ENCODE data around the gene TGM2.

The TGM2 gene

GRCh38 chr20:38173237-38174156 is 8.4 kb upstream of the TGM2 start:
- DNase-seq = peak; percentile 60

GRCh38 chr20:38172408-38172807 is 7.3 kb upstream of the TGM2 start:
- DNase-seq = peak; percentile 61

GRCh38 chr20:38171675-38172043 is 6.6 kb upstream of the TGM2 start:
- DNase-seq = no peak

- DNase-seq = no peak
Observed at GRCh38 chr20:38170826-38171674, 6.0 kb upstream of the TGM2 start.

DNA sequence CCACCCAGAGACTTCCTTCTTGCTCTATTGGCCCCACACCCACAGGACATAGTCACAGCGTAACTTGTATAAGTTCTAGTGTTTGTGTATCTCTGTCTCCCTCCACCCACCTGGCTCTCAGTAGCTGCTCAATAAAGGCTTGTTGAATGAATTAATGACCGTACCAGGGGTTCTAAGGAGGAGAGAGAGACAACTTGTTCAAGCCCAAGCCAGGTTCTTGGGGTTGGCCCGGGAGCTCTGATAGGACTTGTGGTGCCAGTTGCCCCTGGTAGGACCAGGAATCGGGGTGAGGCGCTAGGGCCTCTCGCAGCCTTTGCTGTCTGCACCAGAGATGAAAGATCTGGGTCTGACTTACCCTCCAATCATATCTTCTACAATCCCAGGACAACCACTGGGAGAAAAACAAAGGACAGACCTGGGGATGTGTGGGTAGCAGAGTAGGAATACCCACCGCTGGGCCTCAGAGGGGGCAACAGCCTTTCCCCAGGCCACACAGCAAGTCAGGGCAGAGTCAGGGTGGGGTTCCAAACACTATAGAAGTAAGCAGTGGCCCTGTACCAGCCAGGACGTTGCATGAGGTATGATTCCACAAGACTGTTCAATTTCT is 5.3 kb upstream of the TGM2 start:
- DNase-seq = peak; percentile 54

DNA sequence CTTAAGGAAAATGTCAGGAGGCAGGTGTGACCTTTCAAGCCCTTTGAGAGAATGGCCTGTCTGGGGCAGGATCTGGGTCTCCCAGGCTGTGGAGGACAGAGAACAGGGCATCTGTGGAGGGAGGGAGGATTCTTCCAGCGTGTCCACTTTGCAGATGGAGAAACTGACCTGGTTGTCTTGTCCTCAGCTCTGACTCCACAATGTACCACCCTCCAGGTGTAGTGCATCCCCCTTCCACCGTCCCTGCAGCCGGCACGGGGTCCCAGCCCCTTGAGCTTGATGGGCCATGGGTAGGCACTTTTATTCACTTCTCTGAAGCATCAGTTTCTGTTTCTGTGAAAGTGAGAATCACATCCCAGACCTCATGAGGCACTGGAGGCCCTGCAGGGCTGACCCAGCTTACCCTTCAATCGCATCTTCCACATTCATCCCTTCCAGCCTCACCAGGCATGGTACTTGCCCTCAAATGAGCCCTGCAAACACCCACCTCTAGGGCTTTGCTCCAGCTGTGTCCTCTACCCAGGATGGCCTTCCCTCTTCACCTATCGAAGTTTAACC is 4.6 kb upstream of the TGM2 start:
- DNase-seq = no peak

DNA sequence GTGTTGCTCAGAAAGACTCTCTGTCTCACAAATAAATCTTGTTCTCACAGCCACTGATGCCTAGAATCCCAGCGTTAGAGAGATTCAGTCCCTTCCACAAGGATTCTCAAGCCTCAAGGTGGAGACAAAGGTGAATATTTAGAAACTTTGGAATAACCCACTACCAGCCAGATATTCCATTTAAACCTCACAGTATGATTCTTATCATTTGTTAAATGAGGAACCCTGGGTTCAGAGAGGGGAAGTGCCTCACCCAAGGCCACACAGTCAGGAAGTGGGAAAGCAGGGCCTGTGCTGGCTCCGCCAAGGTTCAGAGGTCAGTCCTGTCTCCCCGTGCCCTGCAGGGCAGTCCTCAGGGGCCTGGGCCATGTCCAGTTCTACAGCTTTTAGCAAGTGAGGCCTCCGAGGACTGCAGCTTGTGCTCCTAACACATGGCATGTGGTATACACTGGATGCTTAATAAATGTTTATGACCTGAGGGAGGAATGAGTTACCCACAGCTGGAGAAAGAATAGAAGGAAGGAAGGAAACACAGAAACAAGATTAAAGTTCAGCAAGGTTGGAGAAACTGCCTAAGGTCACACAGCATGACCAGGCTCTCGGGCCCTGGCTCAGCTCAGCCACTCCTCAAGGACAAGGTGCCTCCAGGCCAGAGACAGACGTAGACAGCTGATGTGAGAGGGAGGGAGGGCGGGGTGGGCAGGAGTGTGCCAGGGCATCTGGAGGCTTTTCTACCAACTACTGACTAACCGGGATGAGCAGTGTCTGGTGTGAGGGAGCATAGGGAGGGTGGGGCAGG is 3.9 kb upstream of the TGM2 start:
- DNase-seq = no peak

DNA sequence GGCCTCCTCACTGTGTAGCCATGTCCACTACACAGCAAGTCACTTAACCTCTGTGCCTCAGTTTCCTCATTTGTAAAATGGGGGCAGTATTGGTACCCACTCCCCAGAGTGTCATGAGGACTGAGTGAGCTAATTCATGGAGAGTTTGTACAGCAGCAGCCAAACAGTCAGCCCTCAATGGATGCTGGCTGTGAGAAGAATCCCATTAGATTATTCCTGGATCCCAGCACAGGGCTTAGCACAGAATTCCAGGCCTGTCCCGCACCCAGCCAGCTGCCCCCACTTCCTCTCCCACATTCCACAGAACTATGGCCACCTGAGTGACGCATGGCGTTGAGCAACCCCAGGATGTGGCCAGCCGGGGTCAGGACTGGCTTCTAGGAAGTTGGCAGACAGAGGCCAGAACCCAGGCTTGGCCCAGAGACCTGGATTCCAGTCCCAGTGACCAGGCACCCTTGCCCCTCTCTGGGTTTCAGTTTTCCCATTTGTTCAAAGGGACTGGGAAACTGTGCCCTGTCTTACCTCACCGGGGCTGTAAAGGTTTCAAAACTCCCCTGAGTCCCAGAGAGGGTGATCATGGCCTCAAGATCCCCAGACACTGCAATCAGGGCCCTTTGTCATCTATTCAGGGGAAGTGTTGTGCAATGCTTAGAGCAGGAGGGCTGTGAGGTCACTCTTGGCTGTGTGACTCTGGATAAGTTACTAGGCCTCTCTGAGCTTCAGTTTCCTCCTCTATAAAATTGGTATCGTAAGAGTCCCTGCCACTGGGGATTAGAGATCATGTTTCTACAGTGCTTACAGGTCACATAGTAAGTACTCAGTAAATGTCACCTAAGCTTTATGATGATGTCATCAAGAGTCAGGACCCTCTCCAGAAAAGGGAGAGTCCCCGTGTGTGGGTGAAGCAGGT is 3.0 kb upstream of the TGM2 start:
- peak; percentile 53 for DNase-seq

DNA sequence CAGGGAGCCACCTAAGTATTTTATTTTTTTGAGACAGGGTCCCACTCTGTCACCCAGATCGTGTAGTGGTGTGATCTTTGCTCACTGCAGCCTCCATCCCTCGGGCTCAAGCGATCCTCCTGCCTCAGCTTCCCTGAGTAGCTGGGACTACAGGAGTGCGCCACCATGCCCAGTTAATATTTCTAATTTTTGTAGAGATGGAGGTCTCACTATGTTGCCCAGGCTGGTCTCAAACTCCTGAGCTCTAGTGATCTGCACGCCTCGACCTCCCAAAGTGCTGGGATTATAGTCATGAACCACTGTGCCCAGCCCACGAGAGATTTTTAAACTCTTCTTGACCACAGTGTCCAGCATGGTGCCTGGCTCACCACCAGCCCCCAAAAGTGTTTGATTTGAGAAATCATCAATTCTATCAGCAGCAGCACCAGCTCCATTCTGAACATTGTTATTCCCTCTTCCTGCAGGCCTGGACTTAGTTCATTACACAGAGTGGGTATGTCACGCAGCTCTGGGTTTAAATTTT is 2.3 kb upstream of the TGM2 start:
- DNase-seq = no peak

GRCh38 chr20:38166703-38167233 is 1.7 kb upstream of the TGM2 start:
- no peak for DNase-seq

- no peak for DNase-seq
Observed at GRCh38 chr20:38165966-38166702, 1.1 kb upstream of the TGM2 start.

- no peak for DNase-seq
Observed at GRCh38 chr20:38164624-38165088, 414 bp downstream of the TGM2 start.

GRCh38 chr20:38164069-38164468 is 1.0 kb downstream of the TGM2 start:
- DNase-seq = no peak

- DNase-seq = no peak
Observed at GRCh38 chr20:38162878-38163875, 1.9 kb downstream of the TGM2 start.

DNA sequence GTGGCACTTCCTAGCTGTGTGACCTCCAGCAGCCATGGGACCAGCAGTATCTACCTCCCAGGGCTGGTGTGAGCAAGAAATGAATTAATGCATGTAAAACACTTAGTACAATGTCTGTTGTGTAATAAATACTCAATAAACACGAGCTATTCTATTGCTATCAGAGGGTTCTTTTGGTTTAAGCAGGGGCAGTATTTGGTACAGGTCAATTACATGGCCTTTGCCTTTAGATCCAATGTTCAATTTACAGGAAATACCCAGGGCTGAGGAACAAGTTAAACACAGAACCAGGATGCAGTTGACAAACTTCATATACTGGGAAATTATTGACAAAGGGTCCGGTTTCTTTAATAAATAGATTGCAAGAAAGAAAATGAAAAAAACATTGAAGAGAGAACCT is 2.9 kb downstream of the TGM2 start:
- no peak for DNase-seq

GRCh38 chr20:38161412-38161774 is 3.7 kb downstream of the TGM2 start:
- DNase-seq = no peak

DNA sequence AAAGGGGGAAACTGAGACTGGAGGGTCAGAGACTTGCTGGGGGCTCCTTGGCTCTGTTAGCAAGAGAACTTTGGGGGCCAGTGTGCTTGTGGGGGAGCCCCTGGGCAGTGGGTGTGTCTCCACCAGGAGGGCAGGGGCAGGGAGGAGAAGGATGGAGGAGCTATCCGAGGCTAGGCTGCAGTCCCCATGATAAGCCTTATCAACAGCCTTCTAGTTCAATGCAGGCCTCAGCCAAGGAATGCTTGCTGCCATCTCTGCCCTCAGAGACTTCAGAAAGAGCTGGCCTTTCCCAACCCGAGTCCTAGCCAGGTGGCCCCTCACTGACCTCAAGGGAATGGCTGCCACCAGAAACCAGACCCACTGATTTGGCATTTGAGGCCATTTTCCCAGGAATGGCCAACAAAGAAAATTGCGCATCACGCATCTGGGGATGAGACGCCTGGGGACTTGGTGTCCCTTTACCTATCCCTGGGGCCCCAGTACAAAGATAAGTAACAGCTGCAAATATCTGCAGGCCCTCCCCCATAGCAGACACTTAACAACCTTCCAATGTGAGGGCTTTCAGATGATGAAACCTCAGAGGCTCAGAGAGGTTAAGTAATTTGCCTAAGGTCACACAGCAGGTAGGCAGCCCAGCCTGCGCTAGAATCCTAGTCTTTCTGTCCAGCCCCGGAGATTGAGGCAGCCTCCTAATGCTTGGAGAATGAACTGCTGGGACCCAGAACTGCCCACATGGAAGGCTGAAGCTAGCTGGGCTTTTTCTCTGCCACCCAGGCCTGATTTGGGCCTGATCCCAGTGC is 4.9 kb downstream of the TGM2 start:
- no peak for DNase-seq

DNA sequence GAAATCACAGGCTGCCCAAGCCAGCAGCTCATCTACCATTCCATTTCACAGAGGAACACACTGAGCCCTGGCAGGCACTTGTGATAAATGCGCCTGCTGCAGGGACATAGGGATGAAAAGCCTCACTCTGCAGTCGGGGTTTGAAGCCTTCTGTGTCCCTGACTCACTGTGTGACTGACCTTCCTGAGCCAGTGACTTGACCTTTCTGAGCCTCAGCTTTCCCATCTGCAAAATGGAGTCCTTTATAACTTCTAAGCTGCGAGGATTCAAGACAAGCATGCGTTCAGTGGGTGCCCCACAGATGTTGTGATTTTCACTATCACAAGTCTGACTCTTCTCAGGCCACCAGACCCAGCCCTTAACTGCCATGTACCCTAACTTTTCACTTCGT is 5.5 kb downstream of the TGM2 start:
- no peak for DNase-seq

Data from femur (tissue), 1 donor.